Mucosa of stomach (tissue), 1 donor: ENCODE measurements around the gene KCNQ2.

Source experiments
- H3K27me3 ChIP-seq: one replicate; pipeline ENCODE4 v1.7.0; 2013; ENCODE audit warnings: mild to moderate bottlenecking, low read length; ENCODE audit not compliant: control insufficient read depth, insufficient read depth
- H3K36me3 ChIP-seq: one replicate; pipeline ENCODE4 v1.7.0; 2013; ENCODE audit warnings: low read length; ENCODE audit not compliant: control insufficient read depth, insufficient read depth
- H3K4me1 ChIP-seq: one replicate; pipeline ENCODE4 v1.7.0; 2013; ENCODE audit warnings: mild to moderate bottlenecking, low read length; ENCODE audit not compliant: control insufficient read depth, insufficient read depth
- H3K4me3 ChIP-seq: one replicate; pipeline ENCODE4 v1.7.0; 2013; ENCODE audit warnings: low read length
- H3K9ac ChIP-seq: one replicate; pipeline ENCODE4 v1.7.0; 2013; ENCODE audit warnings: mild to moderate bottlenecking, low read length, moderate library complexity
- H3K9me3 ChIP-seq: one replicate; pipeline ENCODE4 v1.7.0; 2013; ENCODE audit warnings: mild to moderate bottlenecking, low read length, moderate library complexity; ENCODE audit not compliant: control insufficient read depth
- donor health status: Pancreatic carcinoma.

Gene KCNQ2

GRCh38 chr20:63418617-63419016 is 53.8 kb downstream of the KCNQ2 start:
- H3K4me1 ChIP-seq = no peaks in the 10 kb centered on the region
- H3K4me3 ChIP-seq = no peak overlapping the region
- H3K27me3 ChIP-seq = peaks cover 9% of the 10 kb centered on the region
- no peaks in the 10 kb centered on the region for H3K9me3 ChIP-seq
- H3K9ac ChIP-seq = no peak overlapping the region
- H3K36me3 ChIP-seq = no peaks in the 10 kb centered on the region

- no peak overlapping the region for H3K4me3 ChIP-seq
- no peaks in the 10 kb centered on the region for H3K4me1 ChIP-seq
- no peaks in the 10 kb centered on the region for H3K36me3 ChIP-seq
- H3K9ac ChIP-seq = no peak overlapping the region
- no peaks in the 10 kb centered on the region for H3K9me3 ChIP-seq
- peaks cover 9% of the 10 kb centered on the region for H3K27me3 ChIP-seq
Measured at GRCh38 chr20:63417738-63418120, 54.7 kb downstream of the KCNQ2 start.

- no peaks in the 10 kb centered on the region for H3K36me3 ChIP-seq
- no peaks in the 10 kb centered on the region for H3K9me3 ChIP-seq
- peaks cover 9% of the 10 kb centered on the region for H3K27me3 ChIP-seq
- H3K4me3 ChIP-seq = no peak overlapping the region
- no peak overlapping the region for H3K9ac ChIP-seq
- H3K4me1 ChIP-seq = no peaks in the 10 kb centered on the region
Measured at GRCh38 chr20:63417097-63417737, 55.2 kb downstream of the KCNQ2 start.

GRCh38 chr20:63416631-63417030 is 55.8 kb downstream of the KCNQ2 start:
- H3K4me1 ChIP-seq = no peaks in the 10 kb centered on the region
- H3K36me3 ChIP-seq = no peaks in the 10 kb centered on the region
- H3K9me3 ChIP-seq = no peaks in the 10 kb centered on the region
- H3K9ac ChIP-seq = no peak overlapping the region
- H3K27me3 ChIP-seq = peaks cover 11% of the 10 kb centered on the region
- no peak overlapping the region for H3K4me3 ChIP-seq

- no peak overlapping the region for H3K9ac ChIP-seq
- peaks cover 11% of the 10 kb centered on the region for H3K27me3 ChIP-seq
- no peaks in the 10 kb centered on the region for H3K4me1 ChIP-seq
- H3K9me3 ChIP-seq = no peaks in the 10 kb centered on the region
- no peak overlapping the region for H3K4me3 ChIP-seq
- H3K36me3 ChIP-seq = no peaks in the 10 kb centered on the region
Measured at GRCh38 chr20:63415647-63416391, 56.6 kb downstream of the KCNQ2 start.

GRCh38 chr20:63414720-63415430 is 57.6 kb downstream of the KCNQ2 start:
- no peak overlapping the region for H3K9ac ChIP-seq
- H3K4me1 ChIP-seq = no peaks in the 10 kb centered on the region
- H3K9me3 ChIP-seq = no peaks in the 10 kb centered on the region
- H3K4me3 ChIP-seq = no peak overlapping the region
- no peaks in the 10 kb centered on the region for H3K36me3 ChIP-seq
- peaks cover 11% of the 10 kb centered on the region for H3K27me3 ChIP-seq

GRCh38 chr20:63413963-63414684 is 58.3 kb downstream of the KCNQ2 start:
- peaks cover 11% of the 10 kb centered on the region for H3K27me3 ChIP-seq

GRCh38 chr20:63413323-63413722 is 59.1 kb downstream of the KCNQ2 start:
- H3K4me3 ChIP-seq = no peak overlapping the region
- H3K9me3 ChIP-seq = no peaks in the 10 kb centered on the region
- no peak overlapping the region for H3K9ac ChIP-seq
- peaks cover 11% of the 10 kb centered on the region for H3K27me3 ChIP-seq
- H3K4me1 ChIP-seq = no peaks in the 10 kb centered on the region
- no peaks in the 10 kb centered on the region for H3K36me3 ChIP-seq

More at GRCh38 chr20:63413963-63414684, 58.3 kb downstream of the KCNQ2 start:
- H3K36me3 ChIP-seq = no peaks in the 10 kb centered on the region
- no peaks in the 10 kb centered on the region for H3K4me1 ChIP-seq
- H3K4me3 ChIP-seq = no peak overlapping the region
- no peaks in the 10 kb centered on the region for H3K9me3 ChIP-seq
- no peak overlapping the region for H3K9ac ChIP-seq

- Histone ChIP-seq H3K36me3 (no peaks in the 10 kb centered on the region), H3K9ac (no peak overlapping the region), H3K27me3 (peaks cover 11% of the 10 kb centered on the region), H3K4me1 (no peaks in the 10 kb centered on the region), H3K4me3 (no peak overlapping the region), H3K9me3 (no peaks in the 10 kb centered on the region)
Measured at GRCh38 chr20:63412889-63413288, 59.6 kb downstream of the KCNQ2 start.

GRCh38 chr20:63411898-63412631 is 60.4 kb downstream of the KCNQ2 start:
- peaks cover 8% of the 10 kb centered on the region for H3K27me3 ChIP-seq
- H3K9ac ChIP-seq = no peak overlapping the region
- no peak overlapping the region for H3K4me3 ChIP-seq
- no peaks in the 10 kb centered on the region for H3K36me3 ChIP-seq
- H3K9me3 ChIP-seq = no peaks in the 10 kb centered on the region
- H3K4me1 ChIP-seq = no peaks in the 10 kb centered on the region

GRCh38 chr20:63411151-63411897 is 61.1 kb downstream of the KCNQ2 start:
- Histone ChIP-seq H3K27me3 (peaks cover 5% of the 10 kb centered on the region), H3K36me3 (no peaks in the 10 kb centered on the region), H3K9me3 (no peaks in the 10 kb centered on the region), H3K4me3 (no peak overlapping the region), H3K4me1 (no peaks in the 10 kb centered on the region), H3K9ac (no peak overlapping the region)
